Fibroblast of lung (primary cell): ENCODE results near the gene ITPR1. TPM values are rescaled to one million over a fixed set of nuclear protein-coding genes. Genes with fewer than 3 reads are reported as not detected.

Experiments
- DNase-seq, 2 donors: peaks; one replicate each; pipeline versions ENCODE4 v3.0.0 to v3.0.0-alpha.2; 2010; ENCODE audit warnings: low read depth in 2 of 2
- H2AFZ ChIP-seq: 2 replicates; pipeline ENCODE4 v1.5.1; 2012; ENCODE audit warnings: low read length, control low read depth, inconsistent platforms
- H3K27ac ChIP-seq: 2 replicates; pipeline ENCODE4 v1.5.1; 2011; ENCODE audit warnings: low read length, control low read depth; ENCODE audit not compliant: insufficient read depth
- H3K27me3 ChIP-seq: 2 replicates; pipeline ENCODE4 v1.5.1; 2011; ENCODE audit warnings: mild to moderate bottlenecking, low read length; ENCODE audit not compliant: control insufficient read depth, insufficient read depth
- H3K36me3 ChIP-seq: 2 replicates; pipeline ENCODE4 v1.5.1; 2011; ENCODE audit warnings: low read length; ENCODE audit not compliant: control insufficient read depth, insufficient read depth
- H3K4me1 ChIP-seq: 2 replicates; pipeline ENCODE4 v1.5.1; 2011; ENCODE audit warnings: low read length; ENCODE audit not compliant: control insufficient read depth, insufficient read depth; ENCODE audit errors: extremely low read depth
- H3K4me2 ChIP-seq: 2 replicates; pipeline ENCODE4 v1.5.1; 2011; ENCODE audit warnings: low read length, control low read depth; ENCODE audit not compliant: insufficient read depth; ENCODE audit errors: extremely low read depth
- H3K4me3 ChIP-seq, 4 experiments: fragments of 200-600 bp in 1 of 4; sonication (generic) in 1 of 4; replicated peaks in 1 of 4; 2 replicates each; pipeline ENCODE4 v1.5.1; 2011 to 2016; ENCODE audit warnings: low read length in 4 of 4, low read depth in 3 of 4, mild to moderate bottlenecking in 3 of 4, control low read depth in 2 of 4, inconsistent platforms in 1 of 4, mixed read lengths in 1 of 4; ENCODE audit not compliant: insufficient read depth in 1 of 4; ENCODE audit errors: control extremely low read depth in 1 of 4
- H3K79me2 ChIP-seq: 2 replicates; pipeline ENCODE4 v1.5.1; 2012; ENCODE audit warnings: mild to moderate bottlenecking, low read length, inconsistent platforms; ENCODE audit not compliant: control insufficient read depth, insufficient read depth
- H3K9ac ChIP-seq: 2 replicates; pipeline ENCODE4 v1.5.1; 2011; ENCODE audit warnings: mild to moderate bottlenecking, low read length, control low read depth; ENCODE audit not compliant: insufficient read depth
- H3K9me3 ChIP-seq: 2 replicates; pipeline ENCODE4 v1.5.1; 2012; ENCODE audit warnings: low read depth, low read length; ENCODE audit not compliant: control insufficient read depth, insufficient read depth
- H4K20me1 ChIP-seq: 2 replicates; pipeline ENCODE4 v1.5.1; 2011; ENCODE audit warnings: low read length; ENCODE audit not compliant: control insufficient read depth, insufficient read depth; ENCODE audit errors: extremely low read depth
- CTCF ChIP-seq, 2 donors: IDR thresholded peaks in 1 of 2; conservative IDR thresholded peaks in 1 of 2; 1 replicate in 1 of 2; 2 replicates in 1 of 2; pipeline ENCODE4 v1.5.1; 2011 to 2012; ENCODE audit warnings: low read length in 2 of 2, control low read depth in 1 of 2, inconsistent platforms in 1 of 2, low read depth in 1 of 2, mild to moderate bottlenecking in 1 of 2
- EZH2 ChIP-seq: IDR thresholded peaks from 2 replicates; pipeline ENCODE4 v1.5.1; 2012; ENCODE audit warnings: low read length, control low read depth, mild to moderate bottlenecking; ENCODE audit errors: missing control alignments
- polyA plus RNA-seq, 2 donors: library from polyadenylated mRNA; depleted of rRNA in 1 of 2; stranded (reverse) in 1 of 2; unstranded in 1 of 2; fragments of >200 nt; gene quantifications; 2 replicates each; pipeline ENCODE4 v1.2.1, GENCODE V29; 2011 to 2012; ENCODE audit warnings: missing spikeins in 1 of 2
- total RNA-seq: library from RNA; depleted of rRNA; stranded (reverse); fragments of >200 nt; gene quantifications from 2 replicates; pipeline ENCODE4 v1.2.1, GENCODE V29; 2014

The ITPR1 gene
- total and polyA plus RNA-seq, 2 donors (not counting 1 experiment from before 2014, with no cell fraction given): 19.2 to 87.0 TPM

DNA sequence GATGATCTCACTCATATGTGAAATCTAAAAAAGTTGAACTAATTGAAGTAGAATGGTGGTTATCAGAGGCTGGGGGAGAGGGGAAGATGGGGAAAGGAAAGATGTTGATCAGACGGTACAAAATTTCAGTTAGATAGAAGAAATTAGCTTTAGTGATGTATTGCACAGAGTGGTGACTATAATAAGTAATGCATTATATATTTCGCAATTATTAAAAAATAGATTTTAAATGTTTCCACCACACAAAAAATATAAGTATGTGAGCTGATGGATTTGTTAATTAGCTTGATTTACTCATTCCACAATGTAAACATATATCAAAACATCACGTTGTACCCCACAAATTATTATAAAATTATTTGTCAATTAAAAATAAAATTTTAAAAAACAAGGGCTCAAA, 34.2 kb upstream of the ITPR1 start:
- no peaks in the 10 kb centered on the region for H4K20me1 ChIP-seq
- H3K9ac ChIP-seq: no peak overlapping the region
- no peaks in the 10 kb centered on the region for H3K36me3 ChIP-seq
- H3K27me3 ChIP-seq: no peaks in the 10 kb centered on the region
- TF ChIP-seq EZH2: no peak
- TF ChIP-seq CTCF (conservative IDR thresholded peaks at IDR 0.05 in 1 of 2, IDR thresholded peaks at IDR 0.05 in 1 of 2; ENCODE audit: low read depth in 1 of 2, low read length in 2 of 2): no peak
- H3K4me1 ChIP-seq: no peaks in the 10 kb centered on the region
- no peaks in the 10 kb centered on the region for H3K9me3 ChIP-seq
- no peak overlapping the region for H3K27ac ChIP-seq
- H3K4me3 ChIP-seq: no peak overlapping the region
- H3K4me2 ChIP-seq: no peak overlapping the region
- H2AFZ ChIP-seq: no peak overlapping the region
- no peaks in the 10 kb centered on the region for H3K79me2 ChIP-seq
- DNase-seq: no peak

DNA sequence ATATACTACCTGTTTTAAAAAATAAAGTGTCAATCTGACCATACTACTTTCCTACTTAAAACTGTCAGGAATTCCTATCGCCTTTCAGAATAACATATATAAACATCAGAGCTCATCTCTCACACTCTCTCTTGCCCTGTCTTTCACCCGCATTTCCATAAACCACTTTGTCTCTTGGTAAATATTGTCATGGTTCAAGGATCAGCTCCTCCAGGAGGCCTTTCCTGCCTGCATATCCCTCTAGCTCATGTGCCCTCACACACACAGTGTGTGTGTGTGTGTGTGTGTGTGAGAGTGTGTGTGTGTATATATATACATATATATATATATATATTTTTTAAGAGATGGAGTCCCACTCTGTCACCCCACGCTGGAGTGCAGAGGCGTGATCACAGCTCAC, 32.8 kb upstream of the ITPR1 start:
- Histone ChIP-seq H3K4me1 (no peaks in the 10 kb centered on the region), H3K9me3 (no peaks in the 10 kb centered on the region), H3K27me3 (no peaks in the 10 kb centered on the region), H3K9ac (no peak overlapping the region), H3K36me3 (no peaks in the 10 kb centered on the region), H4K20me1 (no peaks in the 10 kb centered on the region), H3K79me2 (no peaks in the 10 kb centered on the region), H2AFZ (no peak overlapping the region), H3K27ac (no peak overlapping the region), H3K4me2 (no peak overlapping the region), H3K4me3 (no peak overlapping the region)
- DNase-seq: no peak
- no peak for TF ChIP-seq CTCF (conservative IDR thresholded peaks at IDR 0.05 in 1 of 2, IDR thresholded peaks at IDR 0.05 in 1 of 2; ENCODE audit: low read depth in 1 of 2, low read length in 2 of 2)

DNA sequence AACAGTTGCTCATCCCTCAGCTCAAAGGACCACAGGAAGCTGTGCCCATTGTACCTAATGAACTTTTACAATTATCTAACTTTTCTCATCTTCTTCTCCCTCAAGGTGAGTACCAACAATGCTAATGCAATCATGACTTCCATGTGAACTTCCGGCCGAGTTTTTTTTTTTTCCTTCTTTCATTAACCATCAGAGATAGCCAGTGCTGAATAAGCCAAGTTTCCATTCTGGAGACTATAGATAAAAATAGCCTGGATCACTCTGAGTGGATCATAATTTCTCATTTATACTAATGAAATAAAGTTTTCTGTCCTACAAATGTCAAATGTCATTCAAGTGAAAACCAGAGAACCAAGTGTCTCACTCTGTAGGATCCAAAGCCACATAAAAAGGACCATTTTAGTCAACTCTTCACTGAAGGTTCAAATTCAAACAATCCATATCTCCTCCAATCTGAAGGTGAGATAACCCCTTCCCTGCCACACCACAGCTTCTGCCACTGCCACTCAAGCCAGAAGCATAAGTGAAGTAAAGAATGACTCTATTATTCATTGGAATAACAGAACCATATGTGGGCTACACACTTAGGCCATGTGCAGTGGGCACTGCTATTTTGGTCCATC, 31.6 kb upstream of the ITPR1 start:
- Histone ChIP-seq H3K79me2 (peaks cover under 1% of the 10 kb centered on the region), H3K27ac (no peak overlapping the region), H3K4me1 (no peaks in the 10 kb centered on the region), H3K4me2 (no peak overlapping the region), H3K9me3 (no peaks in the 10 kb centered on the region), H3K27me3 (no peaks in the 10 kb centered on the region), H3K4me3 (no peak overlapping the region), H4K20me1 (no peaks in the 10 kb centered on the region), H3K9ac (no peak overlapping the region), H3K36me3 (no peaks in the 10 kb centered on the region), H2AFZ (no peak overlapping the region)
- no peak for TF ChIP-seq CTCF (conservative IDR thresholded peaks at IDR 0.05 in 1 of 2, IDR thresholded peaks at IDR 0.05 in 1 of 2; ENCODE audit: low read depth in 1 of 2, low read length in 2 of 2)
- no peak for TF ChIP-seq EZH2
- DNase-seq: no peak
